GM12891 (cell line): ENCODE measurements around the gene FRMPD4.

Experiments used
- PAX5 ChIP-seq: IDR thresholded peaks from 2 replicates; pipeline ENCODE4 v1.6.1; 2011; ENCODE audit warnings: low read length, moderate library complexity, mild to moderate bottlenecking; ENCODE audit not compliant: insufficient read depth, severe bottlenecking
- POLR2A ChIP-seq: IDR thresholded peaks from 2 replicates; pipeline ENCODE4 v1.6.1; 2011; ENCODE audit warnings: low read depth, low read length, control low read depth
- POLR2AphosphoS5 ChIP-seq: IDR thresholded peaks from 2 replicates; pipeline ENCODE4 v1.6.1; 2011; ENCODE audit warnings: low read depth, low read length, control low read depth
- SPI1 ChIP-seq: IDR thresholded peaks from 2 replicates; pipeline ENCODE4 v1.6.1; 2011; ENCODE audit warnings: low read depth, low read length, control low read depth
- TAF1 ChIP-seq: IDR thresholded peaks from 2 replicates; pipeline ENCODE4 v1.6.1; 2011; ENCODE audit warnings: low read depth, low read length, control low read depth

- TF ChIP-seq POLR2A (no peak), POLR2AphosphoS5 (no peak), SPI1 (no peak), TAF1 (no peak), PAX5 (no peak)
Observed at GRCh38 chrX:12227412-12228041, 89.3 kb downstream of the FRMPD4 start.
